ENCODE results near the gene MAPK8IP3.
"Not testable (repeated sequence)": the region's sequence is repeated elsewhere in the genome, so short reads cannot be mapped to it uniquely, and the experiment has no call there.

The MAPK8IP3 gene

DNA sequence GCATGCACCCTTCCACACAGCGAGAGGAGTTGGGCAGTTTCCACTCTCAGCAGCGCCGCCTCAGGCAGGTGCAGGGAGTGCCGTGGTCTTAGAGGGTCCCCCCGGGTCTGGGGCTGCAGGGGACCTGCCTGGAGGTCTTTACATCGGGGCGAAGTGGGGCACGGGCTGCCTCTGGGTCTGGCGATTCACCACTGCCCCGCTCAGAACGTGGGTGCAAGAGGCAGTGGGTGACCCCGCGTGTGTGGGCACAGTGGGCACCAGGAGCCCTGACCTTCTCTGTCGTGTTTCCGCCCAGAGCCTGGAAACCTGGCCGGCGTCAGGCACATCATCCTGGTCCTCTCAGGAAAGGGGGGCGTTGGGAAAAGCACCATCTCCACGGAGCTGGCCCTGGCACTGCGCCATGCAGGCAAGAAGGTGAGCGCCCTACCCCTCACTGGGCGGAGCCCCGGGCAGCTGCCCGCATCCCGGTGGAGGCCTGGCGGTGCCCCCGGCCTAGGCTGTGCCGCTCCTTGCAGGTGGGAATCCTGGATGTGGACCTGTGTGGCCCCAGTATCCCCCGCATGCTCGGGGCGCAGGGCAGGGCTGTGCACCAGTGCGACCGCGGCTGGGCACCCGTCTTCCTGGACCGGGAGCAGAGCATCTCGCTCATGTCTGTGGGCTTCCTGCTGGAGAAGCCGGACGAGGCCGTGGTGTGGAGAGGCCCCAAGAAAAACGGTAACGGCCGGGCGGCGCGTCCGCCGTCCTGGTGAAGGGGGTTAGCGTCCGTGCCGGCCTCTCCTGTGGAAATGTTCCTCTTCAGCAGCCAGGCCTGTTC, 80.5 kb downstream of the MAPK8IP3 start:
- no peak for DNase-seq (ENCODE audit: low read depth)

DNA sequence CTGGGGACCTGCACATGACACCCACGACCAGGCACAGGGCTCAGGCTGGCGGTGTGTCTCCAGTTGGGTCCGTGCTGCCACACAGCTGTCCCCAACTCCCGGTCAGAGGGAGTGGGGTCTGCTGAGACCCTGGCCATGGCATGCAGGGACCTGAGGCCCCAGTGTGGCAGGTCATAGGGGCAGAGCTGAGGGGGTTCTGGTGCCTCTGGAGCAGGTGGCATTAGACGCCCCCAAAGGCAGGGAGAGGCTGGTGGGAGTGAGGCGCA, 81.0 kb downstream of the MAPK8IP3 start:
- no peak for DNase-seq (ENCODE audit: low read depth)

DNA sequence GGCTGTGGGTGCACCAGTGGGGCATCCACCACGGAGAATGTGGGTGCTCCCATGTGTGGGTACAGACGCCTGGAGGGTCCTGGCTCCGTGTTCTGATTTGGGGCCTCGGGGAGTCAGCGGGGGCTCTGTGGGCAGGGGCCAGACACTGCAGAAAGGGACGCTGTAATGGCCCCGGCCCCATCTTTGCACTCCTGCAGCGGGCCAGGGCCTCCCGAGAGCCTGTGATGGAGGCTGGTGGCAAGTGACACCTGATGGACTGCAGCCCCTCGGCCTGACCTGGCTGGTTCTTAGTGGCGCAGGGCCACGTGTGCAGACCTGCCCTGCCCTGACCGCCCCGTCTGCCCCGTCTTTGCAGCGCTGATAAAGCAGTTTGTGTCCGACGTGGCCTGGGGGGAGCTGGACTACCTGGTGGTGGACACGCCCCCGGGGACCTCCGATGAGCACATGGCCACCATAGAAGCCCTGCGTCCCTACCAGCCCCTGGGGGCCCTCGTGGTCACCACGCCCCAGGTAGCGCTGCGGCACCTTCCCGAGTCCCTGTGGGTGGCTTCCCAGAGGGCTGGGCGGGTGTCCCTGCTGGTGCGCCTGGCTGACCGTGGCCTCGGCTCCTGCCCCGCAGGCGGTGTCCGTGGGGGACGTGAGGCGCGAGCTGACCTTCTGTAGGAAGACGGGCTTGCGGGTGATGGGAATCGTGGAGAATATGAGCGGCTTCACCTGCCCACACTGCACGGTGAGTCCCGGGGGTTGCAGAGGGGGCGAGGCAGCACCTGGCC, 81.5 kb downstream of the MAPK8IP3 start:
- no peak for DNase-seq (ENCODE audit: low read depth)

DNA sequence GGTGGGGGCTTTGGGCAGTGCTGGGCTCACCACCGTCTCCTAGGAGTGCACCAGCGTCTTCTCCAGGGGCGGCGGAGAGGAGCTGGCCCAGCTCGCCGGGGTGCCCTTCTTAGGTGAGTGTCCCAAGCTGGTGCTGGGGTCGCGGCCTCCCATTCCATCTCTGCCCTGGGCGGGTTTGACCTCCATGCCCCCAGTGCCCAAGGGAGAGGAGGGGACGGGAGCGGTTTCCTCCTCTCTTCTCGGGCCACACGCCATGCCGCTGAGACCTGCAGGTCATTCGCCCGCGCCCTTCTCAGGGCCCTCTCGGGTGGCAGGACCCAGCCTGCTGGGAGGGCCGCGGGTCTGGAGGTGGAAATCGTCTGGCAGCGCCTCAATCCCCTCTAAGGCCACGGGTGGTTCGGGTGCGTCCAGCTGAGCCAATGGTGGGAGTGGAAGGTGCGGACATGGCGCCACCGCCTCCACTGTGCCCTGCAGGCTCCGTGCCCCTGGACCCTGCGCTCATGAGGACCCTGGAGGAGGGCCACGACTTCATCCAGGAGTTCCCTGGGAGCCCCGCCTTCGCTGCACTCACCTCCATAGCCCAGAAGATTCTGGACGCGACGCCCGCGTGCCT, 82.2 kb downstream of the MAPK8IP3 start:
- no peak for DNase-seq (ENCODE audit: low read depth)

DNA sequence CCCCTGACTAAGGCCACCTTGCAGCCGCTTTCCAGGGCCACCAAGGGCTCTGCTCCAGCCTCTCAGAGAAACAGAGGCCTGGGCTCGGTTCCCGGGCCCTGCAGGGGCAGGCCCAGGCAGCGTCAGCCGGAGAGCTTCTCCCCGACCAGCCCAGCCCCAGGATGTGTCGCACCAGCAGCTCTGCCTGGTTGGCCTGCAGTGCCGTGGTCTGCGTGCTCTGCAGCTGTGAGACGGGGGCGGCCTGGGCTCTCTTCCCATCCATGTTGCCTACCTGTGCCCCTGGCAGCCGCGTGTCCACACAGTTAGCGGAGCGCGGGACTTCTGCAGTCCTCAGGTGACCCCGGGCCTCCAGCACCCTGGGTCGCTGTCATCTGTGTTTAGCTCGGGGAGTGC, 82.7 kb downstream of the MAPK8IP3 start:
- no peak for DNase-seq (ENCODE audit: low read depth)

DNA sequence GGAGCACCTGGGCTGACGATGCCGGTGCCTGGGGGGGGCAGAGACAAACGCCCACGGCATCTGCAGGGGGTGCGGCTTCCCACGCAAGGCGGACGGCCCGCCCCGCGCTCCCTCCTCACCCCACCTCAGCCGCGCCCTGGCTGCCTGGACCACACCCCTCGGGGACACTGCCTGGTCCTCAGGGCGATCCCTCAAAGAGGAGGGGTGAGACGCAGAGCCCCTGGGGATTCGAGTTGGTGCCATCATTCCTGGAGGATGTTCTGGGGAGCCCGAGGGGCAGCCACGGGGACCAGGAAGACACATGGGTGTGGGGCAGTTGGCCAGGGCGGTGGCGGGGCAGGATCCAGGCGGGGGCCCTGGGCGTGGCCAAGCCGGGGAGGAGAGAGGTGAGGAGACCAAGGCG, 83.6 kb downstream of the MAPK8IP3 start:
- no peak for DNase-seq (ENCODE audit: low read depth)

DNA sequence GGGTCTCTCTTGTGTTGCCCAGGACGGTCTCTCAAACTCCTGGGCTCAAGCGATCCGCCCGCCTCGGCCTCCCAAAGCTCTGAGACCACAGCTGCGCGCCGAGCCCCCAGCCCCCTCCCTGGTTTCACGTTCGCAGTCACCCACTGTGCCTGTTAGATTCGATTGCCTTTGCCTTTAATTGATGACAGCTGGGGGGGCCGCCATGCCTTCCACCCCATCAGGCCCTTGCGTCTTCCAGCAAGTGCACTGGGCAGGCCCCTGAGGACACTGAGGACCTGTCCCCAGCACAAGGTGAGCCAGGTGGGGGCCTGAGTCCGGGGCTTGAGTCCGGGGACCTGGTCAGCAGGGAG, 84.2 kb downstream of the MAPK8IP3 start:
- no peak for DNase-seq (ENCODE audit: low read depth)

DNA sequence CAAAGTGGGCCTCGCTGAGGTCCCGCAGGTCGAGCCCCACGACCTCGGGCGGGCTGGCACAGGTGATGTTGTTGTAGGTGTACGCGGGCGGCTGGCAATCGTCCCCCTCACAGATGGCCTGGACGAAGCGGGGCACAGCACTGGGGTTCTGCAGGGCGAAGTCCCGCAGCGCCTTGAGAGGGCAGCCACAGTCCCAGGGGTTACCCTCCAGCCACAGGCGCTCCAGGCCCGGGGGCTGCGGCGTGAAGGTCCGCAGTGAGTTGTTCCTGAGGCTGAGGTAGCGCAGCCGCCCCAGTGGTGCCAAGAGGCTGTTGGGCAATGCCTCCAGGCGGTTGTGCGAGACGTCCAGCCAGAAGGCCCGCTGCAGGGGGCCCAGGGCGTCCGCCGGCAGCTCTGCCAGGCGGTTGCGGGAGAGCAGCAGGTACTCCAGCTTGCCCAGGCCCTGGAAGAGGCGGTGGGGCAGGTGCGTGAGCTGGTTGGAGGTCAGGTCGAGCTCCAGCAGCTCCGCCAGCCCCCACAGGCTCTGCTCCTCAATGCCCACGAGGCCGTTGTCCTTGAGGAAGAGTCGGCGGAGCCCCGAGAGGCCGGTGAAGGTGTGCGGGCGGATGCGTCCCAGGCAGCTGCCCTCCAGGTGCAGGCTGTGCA, 84.7 kb downstream of the MAPK8IP3 start:
- no peak for DNase-seq (ENCODE audit: low read depth)

DNA sequence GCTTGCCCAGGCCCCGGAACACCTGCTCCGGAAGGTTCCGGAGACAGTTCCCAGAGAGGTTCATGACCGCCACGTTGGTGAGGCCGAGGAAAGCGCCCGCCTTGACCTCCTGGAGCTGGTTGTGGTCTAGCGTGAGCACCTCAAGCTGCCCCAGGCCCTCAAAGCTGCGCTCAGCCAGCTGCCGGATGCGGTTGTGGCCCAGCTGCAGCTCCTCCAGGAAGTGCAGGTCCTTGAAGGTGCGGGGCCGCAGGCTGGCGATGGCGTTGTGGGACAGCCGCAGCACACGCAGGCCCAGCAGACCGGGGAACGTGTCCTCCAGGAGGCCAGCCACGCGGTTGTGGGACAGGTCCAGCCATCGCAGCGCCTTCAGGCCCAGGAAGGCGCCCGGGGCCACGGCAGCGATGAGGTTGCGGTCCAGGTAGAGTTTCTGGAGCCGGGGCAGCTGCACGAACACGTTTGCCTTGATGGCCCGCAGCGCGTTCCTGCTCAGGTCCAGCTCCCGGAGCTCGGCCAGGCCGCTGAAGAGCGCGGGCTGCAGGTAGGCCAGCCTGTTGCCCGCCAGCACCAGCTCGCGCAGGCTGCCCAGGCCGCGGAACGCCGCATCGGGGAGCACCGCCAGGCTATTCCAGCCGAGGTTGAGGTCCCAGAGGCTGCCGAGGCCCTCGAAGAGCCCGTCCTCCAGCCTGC, 85.4 kb downstream of the MAPK8IP3 start:
- no peak for DNase-seq (ENCODE audit: low read depth)

DNA sequence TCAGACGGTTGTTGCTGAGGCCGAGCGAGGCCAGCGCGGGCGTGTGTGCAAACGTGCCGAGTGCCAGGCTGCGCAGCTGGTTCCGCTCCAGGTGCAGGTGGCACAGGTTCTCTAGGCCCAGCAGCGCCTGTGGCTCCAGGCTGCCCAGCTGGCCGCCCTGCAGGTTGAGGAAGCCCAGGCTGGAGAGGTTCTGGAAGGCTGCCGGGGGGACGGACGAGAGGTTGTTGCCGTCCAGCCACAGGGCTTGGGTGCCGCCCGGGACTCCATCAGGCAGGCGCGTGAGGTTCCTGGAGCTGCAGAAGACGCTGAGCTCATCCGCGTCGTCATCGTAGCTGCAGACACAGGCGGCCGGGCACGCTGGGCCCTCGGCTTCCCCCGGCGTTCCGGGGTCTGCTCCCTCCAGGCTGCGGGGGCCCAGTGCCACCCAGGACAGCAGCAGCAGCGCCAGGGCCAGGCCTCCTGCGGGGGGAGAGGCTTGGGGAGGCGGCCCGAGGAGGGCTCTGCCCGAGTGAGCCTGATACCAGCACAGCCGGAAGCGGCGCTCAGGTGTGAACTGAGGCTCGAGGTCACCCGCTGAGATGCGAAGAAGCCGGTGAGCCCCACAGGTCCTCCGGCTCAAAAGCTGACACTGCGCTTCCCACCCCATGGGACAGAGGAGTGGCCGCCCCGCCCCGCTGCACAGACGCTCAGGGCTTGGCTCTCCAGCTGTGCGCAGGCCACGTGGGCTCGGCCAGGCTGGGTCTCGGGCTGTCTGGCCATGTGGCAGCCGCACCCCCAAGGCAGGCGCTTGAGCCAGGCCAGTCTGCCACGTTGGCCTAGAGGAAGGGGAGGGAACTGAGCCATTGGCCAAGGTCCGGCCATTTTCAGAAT, 86.2 kb downstream of the MAPK8IP3 start:
- no peak for DNase-seq (ENCODE audit: low read depth)

DNA sequence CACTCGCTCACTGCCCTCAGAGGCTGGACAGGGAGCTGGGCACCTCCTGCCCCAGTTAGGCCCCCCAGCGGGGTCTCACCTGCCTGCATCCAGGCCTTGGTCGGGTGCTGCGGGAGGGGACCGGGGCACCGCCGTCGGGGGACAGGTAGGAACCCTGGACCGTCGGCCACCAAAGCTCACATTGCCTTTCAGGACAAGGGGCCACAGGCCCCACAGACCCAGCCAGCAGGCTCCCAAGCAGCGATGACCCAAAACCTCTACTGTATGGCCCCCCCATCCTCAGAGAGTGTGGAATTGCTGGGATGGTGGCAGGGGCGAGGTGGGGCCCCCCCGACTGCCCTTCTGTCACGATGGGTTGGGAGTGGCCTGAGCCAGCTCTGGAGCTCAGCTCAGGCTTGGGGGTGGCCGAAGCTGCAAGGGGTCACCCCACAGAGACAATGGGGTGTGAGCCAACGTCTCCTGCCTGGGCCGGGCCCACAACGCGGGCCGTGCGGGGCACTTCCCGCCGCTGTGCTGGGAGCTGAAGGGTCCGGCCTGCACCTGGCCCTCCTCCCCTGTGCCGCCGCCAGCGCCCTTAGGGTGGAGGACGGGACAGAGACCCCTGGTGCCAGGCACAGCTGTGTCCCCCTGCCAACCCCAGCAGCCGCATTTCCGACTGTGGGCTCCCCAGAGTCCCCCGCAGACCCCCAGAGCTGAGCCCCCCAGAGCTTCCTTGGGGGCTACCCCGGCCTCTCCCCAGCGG, 87.0 kb downstream of the MAPK8IP3 start:
- no peak for DNase-seq (ENCODE audit: low read depth)

DNA sequence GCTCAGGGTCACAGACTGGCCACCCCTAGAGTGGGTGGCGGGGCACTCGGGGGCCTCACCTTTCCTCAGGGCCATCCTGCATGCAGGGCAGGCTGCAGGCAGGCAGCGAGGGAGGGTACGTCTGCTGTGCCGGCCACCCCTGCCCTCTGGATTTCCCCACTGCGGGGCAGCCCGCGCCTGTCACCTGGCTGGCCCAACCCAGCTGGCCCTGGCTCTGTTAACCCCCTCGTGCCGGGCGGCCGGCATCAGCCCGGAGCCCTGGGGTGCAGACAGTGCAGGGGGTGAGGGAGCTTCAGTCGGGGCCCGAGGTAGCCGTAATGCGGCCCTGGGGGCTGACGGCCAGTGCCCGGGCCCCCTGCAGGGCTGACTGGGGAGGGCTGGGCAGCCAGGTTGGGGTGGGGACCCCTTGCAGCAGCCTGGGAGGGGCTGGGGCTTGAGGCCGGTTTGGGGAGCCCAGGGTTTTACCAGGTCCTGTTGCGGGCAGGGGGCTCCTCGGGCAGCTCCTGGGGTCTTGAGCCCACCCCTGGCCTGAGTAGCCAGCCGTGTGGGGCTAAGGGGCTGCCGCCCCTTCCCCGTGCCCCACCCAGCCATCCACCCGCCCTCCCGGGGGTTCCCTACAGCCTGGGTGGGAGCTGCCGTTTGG, 87.7 kb downstream of the MAPK8IP3 start, which contains the start of gene IGFALS:
Gene IGFALS, minus strand, starts transcription at position 128 of the 643 bp plus-strand sequence. Its CDS starts 53 bp downstream, at position 75.
- no peak for DNase-seq (ENCODE audit: low read depth)

DNA sequence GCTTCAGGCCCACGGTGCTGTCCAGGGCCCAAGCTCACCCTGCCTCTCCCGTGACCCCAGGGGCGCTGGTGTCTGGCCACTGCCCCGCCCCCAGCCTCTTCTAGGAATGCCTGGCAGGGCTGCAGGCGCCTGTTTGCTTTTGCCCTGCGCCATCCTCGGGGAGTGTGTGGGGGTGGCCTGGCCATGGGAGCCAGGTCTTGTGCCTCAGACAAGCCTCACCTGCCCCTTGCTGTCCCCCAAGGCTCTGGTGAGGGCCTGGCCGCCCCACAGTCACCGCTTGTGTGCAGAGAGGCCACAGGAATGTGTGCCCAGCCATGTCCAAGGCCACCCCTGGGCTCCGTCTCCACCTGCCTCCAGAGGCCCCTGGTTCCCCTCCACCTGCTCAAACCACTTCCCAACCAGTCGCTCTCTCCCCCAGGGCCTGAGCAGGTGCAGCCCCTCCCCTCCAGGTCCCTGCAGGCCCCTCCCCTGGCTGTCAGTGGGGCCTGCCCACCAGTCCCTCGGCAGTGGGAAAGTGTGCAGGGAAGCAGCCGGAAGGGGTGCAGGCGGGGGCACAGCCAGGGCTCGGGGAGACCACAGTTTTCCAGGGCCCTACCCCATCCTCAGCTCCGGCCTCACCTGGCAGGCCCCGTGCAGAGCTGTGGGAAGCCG, 88.4 kb downstream of the MAPK8IP3 start:
- DNase-seq (ENCODE audit: low read depth): no peak

DNA sequence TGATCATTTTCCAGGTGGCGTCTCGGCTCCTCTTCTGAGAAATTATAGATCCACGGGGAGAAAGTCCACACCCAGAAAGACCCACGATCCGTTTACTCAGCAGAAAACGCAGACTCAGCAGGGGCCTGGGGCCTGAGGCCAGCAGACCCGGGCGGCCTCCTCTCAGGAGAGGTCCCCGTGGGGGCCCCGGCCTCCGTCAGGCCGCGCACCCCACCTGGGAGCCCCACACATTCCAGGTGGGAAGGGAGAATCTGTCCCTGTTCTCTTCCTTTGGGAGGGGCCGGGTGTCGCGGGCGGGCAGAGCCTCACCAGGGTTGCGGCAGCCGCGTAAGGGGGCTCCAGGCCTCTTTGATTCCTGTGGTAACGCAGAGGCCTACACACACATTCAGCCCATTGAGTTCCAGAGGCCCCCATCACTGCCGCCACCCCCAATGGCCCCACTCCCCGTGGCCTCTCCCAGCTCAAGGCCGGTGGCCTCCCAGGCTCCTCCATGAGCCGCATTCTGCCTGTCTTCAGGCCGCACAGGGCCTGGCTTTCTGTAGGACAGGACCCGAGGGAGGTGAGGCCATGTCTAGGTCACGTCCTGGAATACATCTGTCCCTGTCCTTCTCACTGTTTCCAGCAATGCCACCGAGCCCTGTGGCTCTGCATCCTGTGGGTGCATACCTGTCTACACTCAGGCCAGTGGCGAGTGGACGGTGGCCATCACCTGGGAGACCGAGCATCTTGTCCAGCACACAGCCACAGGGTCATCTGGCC, 89.1 kb downstream of the MAPK8IP3 start:
- no peak for DNase-seq (ENCODE audit: low read depth)

DNA sequence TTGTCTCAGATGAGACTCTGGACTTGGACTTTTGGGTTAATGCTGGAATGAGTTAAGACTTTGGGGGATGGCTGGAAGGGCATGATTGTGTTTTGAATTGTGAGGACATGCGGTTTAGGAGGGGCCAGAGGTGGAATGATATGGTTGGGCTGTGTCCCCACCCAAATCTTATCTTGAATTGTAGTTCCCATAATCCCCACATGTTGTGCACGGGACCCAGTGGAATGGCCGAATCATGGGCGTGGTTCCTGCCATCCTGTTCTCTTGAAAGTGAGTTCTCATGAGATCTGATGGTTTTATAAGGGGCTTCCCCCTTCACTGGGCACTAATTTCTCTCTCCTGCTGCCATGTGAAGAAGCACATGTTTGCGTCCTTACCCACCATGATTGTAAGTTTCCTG, 93.3 kb downstream of the MAPK8IP3 start:
- DNase-seq (ENCODE audit: low read depth): not testable (repeated sequence)

DNA sequence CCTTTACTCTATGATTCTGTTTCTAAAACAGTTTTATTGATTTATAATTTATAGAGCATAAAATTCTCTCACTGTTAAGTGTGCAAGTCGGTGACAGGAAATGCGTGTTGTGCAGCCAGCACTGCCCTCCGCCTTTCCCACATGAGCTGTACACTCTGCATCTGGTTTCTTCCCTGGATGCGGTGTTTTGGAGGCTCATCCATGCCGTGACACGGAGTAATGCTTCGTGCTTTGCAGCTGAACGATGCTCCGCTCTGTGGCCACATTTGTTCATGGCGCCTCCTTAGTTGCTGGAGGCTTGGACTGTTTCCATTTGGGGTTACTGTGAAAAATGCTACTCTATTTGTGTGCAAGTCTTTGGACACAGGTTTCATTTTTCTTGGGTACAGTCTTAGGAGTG, 94.7 kb downstream of the MAPK8IP3 start:
- no peak for DNase-seq (ENCODE audit: low read depth)

DNA sequence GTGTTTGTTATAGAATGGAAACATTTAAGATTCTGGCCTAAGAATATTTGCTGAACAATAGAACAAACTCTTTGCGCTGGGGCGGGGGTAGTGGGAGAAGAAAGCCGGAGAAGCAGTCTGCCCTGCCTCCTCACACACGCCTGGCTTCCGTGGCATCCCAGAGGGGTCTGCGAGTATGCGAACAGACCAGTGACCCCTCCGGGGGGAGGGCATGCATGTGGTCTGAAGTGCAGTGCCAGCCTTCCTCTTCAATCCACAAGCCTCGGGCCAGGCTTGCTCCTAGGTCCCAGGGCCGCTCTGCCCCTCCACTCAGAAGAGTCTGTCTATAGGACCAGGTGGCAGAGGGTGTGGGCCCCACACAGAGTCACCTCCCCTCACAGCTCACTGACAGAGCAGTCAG, 101.6 kb downstream of the MAPK8IP3 start:
- DNase-seq (ENCODE audit: low read depth): no peak

DNA sequence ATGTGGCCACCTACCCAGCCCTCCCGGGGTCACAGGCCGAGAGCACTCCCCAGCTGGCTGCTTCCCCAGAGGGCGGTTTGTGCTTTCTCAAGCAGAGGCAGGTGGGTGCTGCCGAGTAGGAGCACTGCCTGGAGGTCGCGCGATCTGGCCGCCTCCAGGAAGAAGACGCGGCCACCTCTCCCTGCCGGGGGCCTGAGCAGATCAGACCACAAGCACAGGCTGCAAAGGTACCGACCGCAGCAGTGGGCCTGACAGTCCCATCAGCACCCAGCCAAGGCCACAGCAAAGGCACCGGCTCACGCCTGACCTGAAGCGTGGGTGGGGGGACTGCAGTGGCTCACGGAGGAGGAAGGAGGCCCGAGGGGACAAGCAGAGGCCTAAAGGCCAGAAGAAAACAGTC, 102.7 kb downstream of the MAPK8IP3 start:
- no peak for DNase-seq (ENCODE audit: low read depth)
